D721Med (cell line): ENCODE data around the gene FBXL5.

Experiments used
- DNase-seq: peaks from one replicate; pipeline ENCODE4 v3.0.0; 2011; ENCODE audit warnings: low spot score; ENCODE audit not compliant: insufficient read length
- FAIRE-seq: peaks from 2 replicates; lab custom pipeline; 2011; peaks lifted over from hg19 to GRCh38; lab: Jason Lieb, UNC
- TF ChIP-seq, protein P1 (sequence below): IDR thresholded peaks from 2 replicates; pipeline ENCODE4 v1.5.1; 2012; ENCODE audit warnings: mild to moderate bottlenecking, control low read depth; ENCODE audit not compliant: insufficient read depth; ENCODE audit errors: missing control alignments

Gene FBXL5

DNA sequence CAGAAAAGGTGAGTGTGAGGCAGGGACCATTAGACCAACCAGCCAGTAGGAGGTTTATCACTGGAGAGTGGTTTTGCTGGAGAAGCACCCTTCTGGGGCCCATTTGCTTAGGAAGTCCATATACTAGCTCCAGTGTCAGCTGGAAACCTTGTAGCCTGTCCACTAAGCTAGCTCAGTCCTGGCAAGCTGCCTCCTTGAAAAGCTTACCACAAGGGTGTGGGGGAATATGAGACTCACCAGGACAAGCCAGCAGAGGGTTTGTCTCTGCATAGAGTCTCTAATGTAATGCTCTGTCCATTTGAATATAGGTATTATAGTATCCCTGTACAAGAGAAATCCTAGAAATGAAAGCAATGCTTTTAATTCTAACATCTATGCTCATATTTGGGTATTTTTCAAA is 86.3 kb downstream of the FBXL5 start:
- DNase-seq (no peak), FAIRE-seq (no peak)
- TF ChIP-seq, protein P1, sequence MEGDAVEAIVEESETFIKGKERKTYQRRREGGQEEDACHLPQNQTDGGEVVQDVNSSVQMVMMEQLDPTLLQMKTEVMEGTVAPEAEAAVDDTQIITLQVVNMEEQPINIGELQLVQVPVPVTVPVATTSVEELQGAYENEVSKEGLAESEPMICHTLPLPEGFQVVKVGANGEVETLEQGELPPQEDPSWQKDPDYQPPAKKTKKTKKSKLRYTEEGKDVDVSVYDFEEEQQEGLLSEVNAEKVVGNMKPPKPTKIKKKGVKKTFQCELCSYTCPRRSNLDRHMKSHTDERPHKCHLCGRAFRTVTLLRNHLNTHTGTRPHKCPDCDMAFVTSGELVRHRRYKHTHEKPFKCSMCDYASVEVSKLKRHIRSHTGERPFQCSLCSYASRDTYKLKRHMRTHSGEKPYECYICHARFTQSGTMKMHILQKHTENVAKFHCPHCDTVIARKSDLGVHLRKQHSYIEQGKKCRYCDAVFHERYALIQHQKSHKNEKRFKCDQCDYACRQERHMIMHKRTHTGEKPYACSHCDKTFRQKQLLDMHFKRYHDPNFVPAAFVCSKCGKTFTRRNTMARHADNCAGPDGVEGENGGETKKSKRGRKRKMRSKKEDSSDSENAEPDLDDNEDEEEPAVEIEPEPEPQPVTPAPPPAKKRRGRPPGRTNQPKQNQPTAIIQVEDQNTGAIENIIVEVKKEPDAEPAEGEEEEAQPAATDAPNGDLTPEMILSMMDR: no peak

GRCh38 chr4:15563871-15564270 is 91.3 kb downstream of the FBXL5 start:
- no peak for FAIRE-seq
- DNase-seq: no peak
- TF ChIP-seq, protein P1: no peak

DNA sequence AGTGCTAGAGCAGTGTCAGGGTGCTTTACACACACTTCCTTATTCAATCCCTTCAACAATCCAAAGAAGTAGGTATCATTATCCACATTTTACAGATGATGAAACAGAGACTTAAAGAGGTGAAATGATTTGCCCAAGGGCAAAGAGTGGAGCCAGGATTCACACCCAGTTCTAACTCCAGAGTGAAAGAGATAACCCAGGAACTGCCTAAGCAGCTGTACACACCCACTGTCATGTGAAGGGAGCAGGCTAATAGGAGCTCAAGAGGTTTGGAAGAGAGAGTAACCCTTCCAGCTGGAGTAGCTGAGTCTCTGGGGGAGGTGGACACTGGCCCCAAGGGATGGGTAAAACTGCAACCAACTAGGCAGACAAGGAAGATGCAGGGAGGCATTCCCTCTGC is 92.5 kb downstream of the FBXL5 start:
- FAIRE-seq (no peak), DNase-seq (no peak)
- TF ChIP-seq, protein P1: no peak

GRCh38 chr4:15562114-15562513 is 93.0 kb downstream of the FBXL5 start:
- TF ChIP-seq, protein P1: no peak
- FAIRE-seq: no peak
- no peak for DNase-seq

DNA sequence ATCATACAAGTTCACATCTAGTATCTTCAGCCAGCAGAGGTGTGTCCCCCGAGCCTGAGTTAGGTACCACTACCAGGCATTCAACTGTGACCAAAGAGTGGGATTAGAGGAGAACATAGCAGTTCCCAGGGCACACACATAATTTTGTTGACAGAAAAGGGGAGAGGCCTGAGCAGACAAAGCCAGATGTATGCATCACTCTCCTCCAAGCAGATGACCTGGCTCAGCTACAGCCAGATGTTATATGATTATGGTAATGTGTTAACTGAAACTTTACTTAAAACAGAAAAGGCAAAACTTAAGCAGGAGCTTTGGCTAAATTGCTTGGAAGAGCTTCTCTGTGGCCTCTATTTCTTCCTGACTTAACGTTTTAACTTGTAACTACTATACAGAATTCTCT is 96.6 kb downstream of the FBXL5 start:
- FAIRE-seq (no peak), DNase-seq (no peak)
- TF ChIP-seq, protein P1: no peak

GRCh38 chr4:15557786-15558550 is 97.2 kb downstream of the FBXL5 start:
- FAIRE-seq (no peak), DNase-seq (no peak)
- TF ChIP-seq, protein P1: no peak

DNA sequence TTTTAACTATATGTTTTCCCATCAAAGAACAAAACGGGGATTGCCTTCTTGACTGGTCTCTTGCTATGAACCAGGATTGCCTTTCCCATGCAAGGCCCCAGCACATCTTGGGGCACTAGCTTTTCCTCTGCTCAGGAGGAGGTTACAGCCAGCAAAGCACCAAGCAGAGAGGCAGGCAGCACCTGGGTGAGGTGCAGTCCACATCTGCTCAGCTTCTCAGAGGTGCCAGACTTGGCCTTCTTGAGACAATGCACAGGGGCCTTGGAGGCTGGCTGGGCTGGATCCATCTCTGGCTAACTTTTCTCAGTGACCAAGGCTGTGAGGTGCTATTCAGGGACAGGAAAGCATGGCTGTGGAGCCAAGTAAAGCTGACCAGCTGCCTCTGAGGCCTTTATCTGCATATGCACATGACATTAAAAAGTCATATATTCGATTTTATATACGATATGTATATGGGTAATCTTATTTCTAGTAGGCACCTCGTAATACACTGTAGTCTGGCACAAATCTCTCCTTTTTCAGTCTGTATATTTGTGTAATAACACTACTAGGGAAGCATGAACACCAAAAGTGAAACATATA is 98.6 kb downstream of the FBXL5 start:
- TF ChIP-seq, protein P1: no peak
- no peak for FAIRE-seq
- no peak for DNase-seq
